GM21723 (cell line): ENCODE data around the gene PDCL3.

ENCODE experiments used
- ATAC-seq: cut with Tn5 transposase; IDR thresholded peaks from one replicate; pipeline ENCODE4 v1.9.1; 2021; ENCODE audit warnings: mild to moderate bottlenecking, moderate library complexity; ENCODE audit not compliant: unreplicated experiment

Gene PDCL3

DNA sequence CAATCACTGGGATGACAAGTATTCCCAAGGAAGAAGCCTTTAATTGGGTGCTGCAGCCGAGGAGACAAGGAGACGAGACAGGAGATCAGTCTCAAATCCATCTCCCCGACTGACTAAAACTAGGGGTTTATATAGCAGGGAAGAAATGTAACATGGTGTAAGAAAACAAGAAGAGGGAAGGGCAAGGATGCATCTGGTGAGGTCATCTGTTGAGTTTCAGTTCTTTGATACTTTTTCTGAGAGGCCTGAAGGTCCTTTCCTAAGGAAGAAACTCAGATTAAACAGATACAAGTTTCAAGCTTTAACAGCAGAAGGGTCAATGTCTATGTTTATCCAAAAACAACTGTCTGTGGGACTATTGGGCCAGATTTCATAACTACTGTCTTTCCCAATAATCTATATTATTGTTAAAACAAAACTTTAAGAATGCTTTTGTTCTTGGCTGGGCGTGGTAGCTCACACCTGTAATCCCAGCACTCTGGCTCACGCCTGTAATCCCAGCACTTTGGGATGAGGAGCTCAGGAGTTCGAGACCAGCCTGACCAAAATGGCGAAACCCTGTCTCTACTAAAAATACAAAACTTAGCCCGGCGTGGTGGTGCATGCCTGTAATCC is 2.5 kb upstream of the PDCL3 start:
- ATAC-seq: no peak

DNA sequence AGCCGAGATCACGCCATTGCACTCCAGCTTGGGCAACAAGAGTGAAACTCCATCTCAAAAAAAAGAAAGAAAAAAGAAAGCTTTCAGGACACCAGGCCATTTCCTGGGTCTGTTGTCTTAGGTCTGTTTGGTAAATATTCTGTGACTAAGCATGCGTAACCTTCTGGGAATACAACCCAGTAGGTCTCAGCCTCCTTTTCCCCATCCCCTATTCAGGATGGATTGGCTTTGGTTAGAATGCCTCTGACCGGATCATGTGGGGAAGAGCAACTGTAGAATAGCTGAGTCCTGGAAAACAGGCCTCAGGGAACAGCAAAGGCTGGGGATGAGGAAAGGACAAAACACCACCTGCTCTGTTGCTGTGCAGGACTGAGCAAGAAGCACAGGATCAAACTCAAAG is 1.6 kb upstream of the PDCL3 start:
- ATAC-seq: no peak

DNA sequence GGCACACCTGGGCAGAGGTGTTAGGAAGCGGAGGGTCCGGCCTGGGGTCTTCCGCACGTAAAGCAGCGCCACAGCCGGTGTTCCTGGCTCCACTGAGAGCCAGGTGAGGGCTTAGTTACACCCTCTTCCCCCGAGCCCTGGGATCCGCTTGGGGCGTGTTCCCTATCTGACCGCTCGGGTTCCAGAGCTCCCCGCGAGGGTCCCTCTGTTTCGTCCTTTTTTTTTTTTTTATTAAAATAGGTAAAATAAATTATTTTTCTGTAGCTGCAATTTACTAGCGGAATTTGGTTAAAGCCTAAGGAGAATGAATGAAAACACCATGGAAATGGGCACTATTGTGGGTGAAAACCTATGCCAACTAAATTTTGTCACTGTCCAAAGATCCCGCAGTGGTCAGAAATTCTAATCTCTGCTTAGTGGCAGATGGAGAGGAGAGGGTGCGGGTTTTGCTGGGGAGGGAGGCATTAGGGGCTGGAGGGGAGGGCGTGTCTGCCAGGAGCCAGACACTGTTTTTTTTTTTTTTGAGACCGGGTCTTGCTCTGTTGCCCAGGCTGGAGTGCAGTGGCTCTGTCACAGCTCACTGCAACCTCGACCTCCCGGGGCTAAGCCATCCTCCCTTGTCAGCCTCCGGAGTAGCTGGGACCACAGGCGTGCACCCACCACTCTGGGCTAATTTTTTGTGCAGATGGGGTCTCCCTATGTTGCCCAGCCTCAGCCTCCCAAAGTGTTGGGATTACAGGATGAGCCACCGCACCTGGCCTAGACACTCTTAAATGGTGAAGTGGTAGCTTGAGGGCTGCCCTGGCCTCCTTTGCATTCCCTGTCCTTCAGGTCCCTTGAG is 834 bp downstream of the PDCL3 start:
- peak; percentile 17 for ATAC-seq

DNA sequence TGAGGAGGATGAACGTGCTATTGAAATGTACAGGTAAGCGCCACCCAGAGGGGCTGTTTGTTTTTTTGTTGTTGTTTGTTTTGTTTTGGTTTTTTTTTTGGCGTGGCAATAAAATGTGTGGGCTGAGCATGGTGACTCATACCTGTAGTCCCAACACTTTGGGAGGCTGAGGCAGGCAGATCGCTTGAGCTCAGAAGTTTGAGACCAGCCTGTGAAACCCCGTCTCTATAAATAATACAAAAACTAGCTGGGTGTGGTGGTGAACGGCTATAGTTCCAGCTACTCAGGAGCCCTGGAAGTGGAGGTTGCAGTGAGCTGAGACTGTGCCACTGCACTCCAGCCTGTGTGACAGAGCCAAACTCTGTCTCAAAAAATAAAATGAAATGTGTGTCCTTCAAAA is 6.2 kb downstream of the PDCL3 start:
- ATAC-seq: peak; percentile 58

DNA sequence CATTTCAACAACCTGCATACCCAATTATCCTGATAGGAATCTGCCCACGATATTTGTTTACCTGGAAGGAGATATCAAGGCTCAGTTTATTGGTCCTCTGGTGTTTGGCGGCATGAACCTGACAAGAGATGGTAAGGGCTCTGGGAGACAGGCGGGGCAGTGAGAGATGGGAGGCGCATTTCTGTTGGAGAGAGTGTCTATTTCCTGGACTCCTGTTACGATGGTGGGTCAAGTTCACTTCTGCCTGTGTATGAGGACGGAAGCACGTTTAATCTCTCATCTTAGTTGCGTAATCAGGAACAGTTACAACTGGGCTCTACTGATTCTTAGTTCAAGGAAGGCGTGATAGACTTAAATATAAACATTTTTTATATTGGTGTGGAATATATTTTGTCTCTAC is 8.9 kb downstream of the PDCL3 start:
- ATAC-seq: no peak

DNA sequence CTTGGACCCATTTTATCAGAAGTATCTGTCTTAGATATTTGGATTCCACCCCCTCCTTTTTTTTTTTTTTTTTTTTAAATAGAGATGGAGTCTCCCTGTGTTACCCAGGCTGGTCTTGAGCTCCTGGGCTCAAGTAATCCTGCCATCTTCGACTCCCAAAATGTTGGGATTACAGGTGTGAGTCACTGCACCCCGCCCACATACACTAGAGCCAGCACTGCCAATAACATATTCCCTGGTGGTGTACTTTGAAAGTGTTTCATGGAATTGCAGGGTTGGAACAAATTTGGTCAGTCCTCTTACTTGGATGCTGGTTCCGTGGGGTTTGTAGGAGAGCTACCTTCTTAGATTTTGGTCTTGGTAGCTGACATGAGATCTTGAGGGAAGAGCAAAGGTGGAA is 15.0 kb downstream of the PDCL3 start:
- no peak for ATAC-seq

DNA sequence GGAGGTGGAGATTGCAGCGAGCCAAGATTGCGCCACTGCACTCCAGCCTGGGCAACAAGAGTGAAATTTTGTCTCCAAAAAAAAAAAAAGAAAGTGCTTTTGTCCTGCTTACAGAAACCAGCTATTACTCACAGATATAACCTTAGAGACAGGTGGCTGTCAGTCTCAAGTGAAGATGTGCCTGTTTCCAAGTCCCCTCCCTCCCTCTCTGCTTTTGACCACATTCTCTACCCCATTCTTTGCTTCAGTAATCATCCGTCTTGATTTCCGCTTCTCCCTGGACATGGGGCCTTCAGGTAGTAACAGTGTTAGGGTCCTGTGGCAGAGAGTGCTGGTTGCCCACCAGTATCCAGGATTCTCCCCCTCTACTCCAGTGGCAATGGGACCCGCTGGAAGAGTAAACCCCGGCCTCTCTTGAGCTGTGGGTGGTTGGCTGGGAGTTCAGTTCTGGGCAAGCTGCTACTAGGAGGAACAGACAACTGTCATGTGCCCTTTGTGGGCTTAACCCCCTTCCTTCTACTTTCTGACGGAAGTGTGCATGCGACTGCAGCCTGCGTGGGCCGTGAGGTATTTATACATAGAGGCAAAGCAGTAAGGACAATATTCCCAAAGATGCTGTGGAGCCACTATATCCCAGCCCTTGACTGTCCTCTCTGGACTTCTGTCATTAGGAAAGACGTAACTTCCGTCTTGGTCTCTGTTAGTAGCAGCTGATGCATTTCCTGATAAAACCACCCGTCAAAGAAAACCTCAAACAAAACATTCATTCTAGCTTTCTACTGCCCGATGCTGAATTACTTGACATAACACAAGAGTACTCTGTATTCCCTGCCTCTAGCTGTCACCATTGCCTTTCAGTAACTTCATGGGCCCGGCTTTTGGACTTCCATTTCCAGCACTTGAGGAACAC is 17.8 kb downstream of the PDCL3 start:
- ATAC-seq: peak; percentile 86

DNA sequence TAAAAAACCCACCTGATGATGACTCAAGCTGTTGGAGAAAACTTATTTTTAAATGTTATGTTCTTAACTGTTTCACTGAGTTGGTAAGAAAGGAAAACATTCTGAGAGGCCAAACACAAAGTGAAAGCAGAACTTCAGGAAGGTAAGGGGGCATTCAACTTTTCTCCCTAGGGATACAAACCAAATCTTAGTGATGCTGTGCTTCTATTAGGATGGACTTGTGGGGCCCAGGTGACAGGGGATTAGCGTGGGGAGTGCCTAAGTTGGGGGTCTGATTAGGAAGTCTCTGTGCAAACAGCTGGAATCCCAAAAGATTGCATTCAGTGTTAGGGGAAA is 18.5 kb downstream of the PDCL3 start:
- peak; percentile 20 for ATAC-seq

DNA sequence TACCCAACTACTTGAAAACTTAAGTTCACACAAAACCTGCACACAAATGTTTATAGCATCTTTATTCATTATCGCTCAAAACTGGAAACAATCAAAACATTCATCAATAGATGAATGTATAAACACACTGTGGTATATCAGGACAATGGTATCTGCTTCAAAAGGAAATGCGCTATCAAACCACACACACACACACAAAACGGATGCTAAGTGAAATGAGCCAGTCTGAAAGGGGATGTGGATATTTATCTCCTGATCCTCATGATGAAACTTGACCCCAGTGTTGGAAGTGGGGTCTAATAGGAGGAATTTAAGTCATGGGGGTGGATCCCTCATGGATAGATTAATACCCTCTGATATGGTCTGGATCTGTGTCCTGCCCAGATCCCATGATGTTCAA is 22.0 kb downstream of the PDCL3 start:
- no peak for ATAC-seq

DNA sequence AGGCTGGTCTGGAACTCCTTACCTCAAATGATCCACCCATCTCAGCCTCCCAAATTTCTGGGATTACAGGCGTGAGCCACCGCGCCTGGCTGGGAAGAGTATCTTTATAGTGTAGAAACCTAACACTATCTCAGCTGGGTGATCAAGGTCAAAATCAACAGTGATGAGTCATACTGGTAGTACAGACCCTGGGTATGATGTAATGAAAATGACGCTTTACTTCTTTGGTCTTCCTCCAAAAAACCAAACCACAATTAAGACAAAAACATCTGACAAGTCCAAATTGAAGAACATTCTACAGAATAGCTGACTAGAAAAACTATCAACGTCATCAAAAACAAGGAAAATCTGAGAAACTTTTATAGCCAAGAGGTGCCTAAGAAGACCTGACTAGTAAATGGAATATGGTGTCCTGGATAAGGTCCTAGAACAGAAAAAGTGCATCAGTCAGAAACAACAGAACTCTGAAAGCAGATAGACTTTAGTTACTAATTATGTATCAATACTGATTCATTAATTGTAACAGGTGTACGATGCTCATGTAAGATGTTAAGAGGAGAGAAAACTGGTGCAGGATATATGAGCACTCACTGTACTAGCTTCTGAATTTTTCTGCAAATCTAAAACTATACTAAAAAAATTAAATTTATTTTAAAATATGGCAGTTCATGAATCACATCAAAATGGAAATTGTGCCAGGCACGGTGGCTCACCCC is 25.4 kb downstream of the PDCL3 start:
- peak; percentile 86 for ATAC-seq

DNA sequence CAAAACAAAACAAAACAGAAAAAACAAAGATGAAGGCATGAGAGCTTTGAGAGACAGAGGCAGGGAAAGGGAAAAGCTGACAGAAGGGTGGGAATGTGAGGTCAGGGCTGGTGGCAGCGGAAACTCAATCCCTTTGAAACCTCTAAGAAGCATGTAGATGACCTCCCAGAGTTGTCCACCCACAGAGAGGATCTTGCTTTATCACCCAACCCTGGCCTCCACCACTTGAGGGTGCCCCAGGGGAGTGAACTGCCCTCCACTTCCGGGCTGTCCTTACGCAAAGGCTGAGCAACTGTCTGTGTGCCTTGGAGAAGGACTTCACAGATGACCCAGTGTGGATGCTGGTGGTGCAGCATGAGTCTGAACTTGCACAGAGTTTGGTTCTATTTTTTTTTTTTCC is 26.7 kb downstream of the PDCL3 start:
- no peak for ATAC-seq

DNA sequence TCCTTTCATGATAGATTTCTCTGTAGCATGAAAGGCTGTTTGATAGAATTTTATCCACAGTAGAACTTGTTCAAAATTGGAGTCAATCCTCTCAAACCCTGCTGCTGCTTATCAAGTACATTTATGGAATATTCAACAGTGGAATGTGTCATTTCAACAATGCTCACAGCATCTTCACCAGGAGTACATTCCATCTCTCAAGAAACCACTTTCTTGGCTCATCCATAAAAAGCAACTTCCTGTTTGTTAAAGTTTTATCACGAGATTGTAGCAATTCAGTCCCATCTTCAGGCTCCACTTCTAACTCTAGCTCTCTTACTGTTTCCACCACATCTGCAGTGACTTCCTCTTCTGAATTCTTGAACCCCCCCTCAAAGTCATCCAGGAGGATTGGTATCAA is 29.4 kb downstream of the PDCL3 start:
- ATAC-seq: no peak

DNA sequence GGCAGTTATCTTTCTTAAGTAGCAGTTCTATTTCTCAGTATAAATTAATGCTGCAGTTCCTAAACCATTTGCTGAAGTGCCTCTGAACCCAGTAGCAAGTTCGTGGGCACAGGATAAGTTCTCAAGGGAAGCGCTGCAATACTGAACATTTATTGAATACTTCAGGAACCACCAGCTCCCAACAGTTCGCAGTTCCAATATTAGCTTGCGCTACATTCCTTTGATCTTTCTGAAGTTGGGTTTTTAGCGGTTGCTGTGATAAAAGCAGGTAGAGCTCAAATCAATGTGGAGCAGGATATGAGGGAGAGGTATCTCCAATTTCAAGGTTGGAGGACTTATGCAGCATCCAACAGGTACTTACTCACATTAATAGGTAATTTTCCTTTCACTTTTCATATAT is 33.7 kb downstream of the PDCL3 start:
- ATAC-seq: no peak

DNA sequence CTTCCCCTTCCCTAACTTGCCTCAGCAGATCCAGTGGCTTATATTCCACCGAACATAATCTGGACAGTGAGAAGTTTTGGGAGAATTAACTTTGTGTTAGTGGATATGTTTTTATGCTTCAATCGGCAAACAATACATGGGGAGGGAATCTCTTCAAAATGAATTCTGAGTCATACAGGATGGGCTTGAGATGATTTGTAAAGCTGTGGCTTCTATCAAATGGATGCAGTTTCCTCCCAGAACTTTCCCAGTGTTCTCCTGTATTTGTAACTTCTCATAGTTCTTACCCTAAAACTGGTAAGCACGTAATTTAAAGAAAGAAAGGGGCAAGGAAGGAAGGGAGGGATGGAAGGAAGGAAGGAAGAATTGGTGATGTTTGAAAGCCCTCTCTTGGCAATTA is 36.8 kb downstream of the PDCL3 start:
- no peak for ATAC-seq

DNA sequence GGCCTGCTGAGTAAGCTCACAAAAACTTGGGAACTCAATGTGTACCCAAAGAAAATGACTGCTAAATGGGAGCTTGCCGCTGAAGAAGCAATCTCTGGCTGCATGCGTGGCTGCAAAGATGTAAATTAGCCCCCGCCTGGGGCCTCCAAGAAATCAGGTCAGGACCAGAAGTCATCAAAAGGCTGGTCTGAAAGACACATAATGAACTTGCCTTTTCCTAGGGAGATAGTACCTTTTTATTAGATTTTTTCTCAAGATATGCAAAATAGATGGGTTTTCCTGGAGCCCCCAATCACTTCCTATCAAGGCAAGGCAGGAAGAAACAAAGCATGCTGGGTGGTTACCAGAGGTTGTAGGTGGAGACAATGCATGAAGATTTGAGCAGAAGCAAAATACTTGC is 38.9 kb downstream of the PDCL3 start:
- no peak for ATAC-seq

DNA sequence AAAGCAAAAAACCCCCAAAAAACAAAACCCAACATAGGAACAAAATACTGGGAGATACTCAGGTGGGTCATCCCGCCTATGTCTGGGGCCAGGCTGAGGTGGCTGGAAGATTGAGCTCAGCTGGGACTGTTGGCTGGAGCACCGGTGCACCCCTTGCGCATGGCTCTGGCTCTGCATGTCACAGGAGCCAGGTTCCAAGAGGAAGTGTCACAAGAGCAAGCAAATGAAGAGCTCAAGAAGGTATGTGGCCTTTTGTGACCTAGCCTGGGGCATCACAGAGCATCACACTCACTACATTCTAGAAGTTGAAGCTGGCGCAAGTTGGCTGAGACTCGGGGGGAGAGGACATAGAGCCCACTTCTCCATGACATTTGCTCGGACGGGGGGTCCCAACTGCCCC is 40.6 kb downstream of the PDCL3 start:
- ATAC-seq: no peak

DNA sequence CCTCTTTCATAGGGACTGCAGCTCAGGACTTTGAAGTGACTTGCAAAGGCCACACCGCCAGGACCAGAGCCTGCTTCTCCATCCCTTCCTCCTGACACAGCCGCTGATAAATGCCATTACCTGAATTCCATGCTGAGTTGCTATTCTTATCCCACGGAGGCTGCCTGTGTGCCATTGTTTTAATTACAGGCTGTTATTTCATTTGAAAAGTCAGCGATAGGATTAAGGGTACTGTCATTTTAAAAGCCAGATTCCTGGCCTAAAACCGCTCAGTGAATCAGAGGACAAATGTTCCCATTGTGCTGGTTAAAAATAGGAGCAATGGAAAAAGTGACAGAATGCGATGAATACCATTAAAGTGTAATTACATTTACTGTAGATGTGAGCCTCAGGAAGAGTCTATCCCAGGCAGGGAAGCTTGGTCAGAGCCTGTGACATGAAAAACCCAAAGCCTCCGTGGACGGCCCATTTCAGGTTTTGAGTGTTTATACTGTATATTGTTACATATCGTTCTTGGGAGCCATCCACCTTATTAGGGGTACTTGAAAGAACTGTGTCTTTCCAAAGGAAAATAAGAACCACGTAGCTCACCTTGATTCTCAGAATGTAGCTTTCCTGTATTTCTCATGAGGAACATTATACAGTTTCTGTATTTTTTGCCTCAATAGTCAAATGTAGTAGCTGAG is 41.3 kb downstream of the PDCL3 start:
- ATAC-seq: no peak

DNA sequence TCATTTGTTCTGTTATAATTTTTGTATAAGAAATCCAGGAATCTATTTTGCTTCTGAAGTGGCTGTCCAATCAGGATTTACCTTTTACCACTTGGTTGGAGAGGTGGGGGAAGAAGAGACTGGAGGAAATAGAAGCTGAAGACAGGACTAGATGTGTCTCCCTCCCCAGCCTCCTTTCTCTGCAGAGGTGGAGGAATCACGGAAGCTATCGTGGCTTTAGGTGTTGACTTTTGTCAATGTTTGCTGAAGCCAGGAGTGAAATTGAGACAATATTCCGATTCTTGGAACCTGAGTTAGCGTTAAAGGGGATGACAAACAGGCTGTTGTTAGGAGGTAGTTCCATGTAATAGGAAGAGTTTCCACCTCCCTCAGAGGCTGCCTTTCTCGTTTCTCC is 43.5 kb downstream of the PDCL3 start:
- ATAC-seq: no peak

DNA sequence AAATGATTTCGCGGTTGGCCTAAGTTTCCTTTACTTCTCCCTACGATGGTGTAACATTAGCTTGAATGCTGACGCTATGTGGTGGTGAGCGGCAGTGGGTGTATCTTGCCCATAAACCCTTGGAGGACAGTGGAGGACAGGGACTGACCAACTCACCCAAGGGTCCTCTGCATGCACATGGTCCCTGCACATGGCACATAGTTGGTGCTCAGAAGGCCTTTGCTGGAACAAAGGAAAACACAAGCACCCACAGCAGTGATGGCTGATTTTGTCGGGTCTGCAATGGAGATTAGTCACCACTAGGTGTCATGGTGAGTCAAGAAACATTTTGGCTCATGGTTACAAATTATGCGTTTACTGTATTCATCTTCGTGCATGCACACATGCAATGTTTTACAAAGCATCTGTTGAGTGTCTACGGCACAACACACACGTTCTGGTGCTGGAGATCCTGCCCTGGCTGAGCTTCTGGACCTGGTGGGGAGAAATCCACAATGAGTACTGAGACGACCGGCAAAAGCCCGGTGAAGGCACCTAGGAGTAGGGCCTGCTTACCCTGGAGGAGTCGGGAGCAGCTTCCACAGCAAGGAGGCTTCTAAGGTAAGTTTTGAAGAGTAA is 44.0 kb downstream of the PDCL3 start:
- ATAC-seq: no peak

DNA sequence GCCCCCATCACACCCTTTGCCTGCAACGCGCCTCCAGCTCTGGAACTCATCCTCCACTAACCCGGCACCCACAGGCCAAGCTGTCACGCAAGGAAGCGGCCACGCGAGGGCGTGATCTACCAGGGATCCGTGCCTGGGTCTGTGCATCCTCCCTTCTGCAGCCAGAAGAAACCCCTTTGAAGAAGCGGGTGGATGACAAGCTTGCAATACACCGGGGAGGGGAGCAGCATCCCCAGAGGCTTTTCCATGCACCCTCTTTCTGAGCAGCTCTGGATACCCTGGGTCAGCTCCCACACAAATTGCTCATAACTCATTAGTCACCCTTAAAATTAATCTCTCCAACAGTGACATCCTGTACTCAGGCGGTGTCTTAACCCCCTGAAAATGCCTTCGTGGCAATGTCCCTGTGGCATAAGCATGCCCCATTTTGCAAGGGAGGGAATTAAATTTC is 47.6 kb downstream of the PDCL3 start:
- no peak for ATAC-seq
